ENCODE data around the gene WBP1.

GRCh38 chr2:74496997-74497776 lies 38.9 kb downstream of the WBP1 start:
- TF ChIP-seq MAX (IDR thresholded peaks at IDR 0.05; ENCODE audit: insufficient read depth, insufficient read length), result no peak
- TF ChIP-seq POLR2A (IDR thresholded peaks at IDR 0.05; ENCODE audit: low read depth, low read length), result no peak

Data from endothelial cell of umbilical vein (primary cell).